Peyer's patch (tissue), 4 donors: ENCODE results near the gene ZSCAN5A. TPM values are rescaled to one million over a fixed set of nuclear protein-coding genes. Genes with fewer than 3 reads are reported as not detected.
A peak's percentile ranks its signal among the peaks of the same experiment; 100 is the strongest.
"Not testable (repeated sequence)": the region's sequence is repeated elsewhere in the genome, so short reads cannot be mapped to it uniquely, and the experiment has no call there.

Source experiments
- DNase-seq, 3 donors: peaks; one replicate each; pipeline ENCODE4 v3.0.0-alpha.2; 2017 to 2019
- H3K27ac ChIP-seq, 4 donors: fragments of 200-600 bp; sonication (generic); one replicate each; pipeline ENCODE4 v1.5.1; 2016 to 2019
- H3K27me3 ChIP-seq, 2 donors: fragments of 200-600 bp; sonication (generic); one replicate each; pipeline ENCODE4 v1.5.1; 2019
- H3K36me3 ChIP-seq, 3 donors: fragments of 200-600 bp; sonication (generic); one replicate each; pipeline ENCODE4 v1.5.1; 2016 to 2019
- H3K4me1 ChIP-seq, 4 donors: fragments of 200-600 bp; sonication (generic); one replicate each; pipeline ENCODE4 v1.5.1; 2016 to 2019
- H3K4me3 ChIP-seq, 4 donors: fragments of 200-600 bp; sonication (generic); 1 replicate in 3 of 4; 2 replicates in 1 of 4; pipeline ENCODE4 v1.5.1; 2016 to 2019; ENCODE audit warnings: mild to moderate bottlenecking in 1 of 4
- H3K9me3 ChIP-seq, 4 donors: fragments of 200-600 bp; sonication (generic); one replicate each; pipeline ENCODE4 v1.5.1; 2016 to 2019; ENCODE audit warnings: mild to moderate bottlenecking in 1 of 4
- CTCF ChIP-seq, 6 experiments: fragments of 450-650 bp in 4 of 6; fragments of 200-600 bp in 2 of 6; sonication (generic) in 1 of 6; IDR thresholded peaks; one replicate each; pipeline ENCODE4 v1.5.1; 2017 to 2019; ENCODE audit warnings: antibody characterized with exemption in 6 of 6, mild to moderate bottlenecking in 3 of 6, moderate library complexity in 1 of 6
- POLR2A ChIP-seq, 2 donors: fragments of 450-650 bp; IDR thresholded peaks; one replicate each; pipeline ENCODE4 v1.5.1; 2017; ENCODE audit warnings: antibody characterized with exemption in 2 of 2, mild to moderate bottlenecking in 2 of 2, moderate library complexity in 2 of 2
- total RNA-seq, 4 donors: library from RNA; depleted of rRNA; stranded (reverse); fragments of >200 nt; gene quantifications; one replicate each; pipeline ENCODE4 v1.1.0, GENCODE V29; 2016

The ZSCAN5A gene
- total RNA-seq, 4 donors from 2014 or later: 14.9 to 19.0 (median 15.3) TPM

GRCh38 chr19:56312787-56313657 lies 1.6 kb downstream of the ZSCAN5A start:
- Histone ChIP-seq H3K4me1 (peaks cover 0 to 12% (median 0%) of the 10 kb centered on the region in 4 donors), H3K27ac (no peak overlapping the region), H3K36me3 (peaks cover 0 to 6% (median 0%) of the 10 kb centered on the region in 3 donors), H3K4me3 (no peak overlapping the region), H3K9me3 (no peaks in the 10 kb centered on the region), H3K27me3 (no peaks in the 10 kb centered on the region)
- no peak for TF ChIP-seq CTCF (IDR thresholded peaks at IDR 0.05)
- no peak for TF ChIP-seq POLR2A (IDR thresholded peaks at IDR 0.05)
- no peak for DNase-seq

GRCh38 chr19:56312342-56312741 lies 2.3 kb downstream of the ZSCAN5A start:
- H3K4me3 ChIP-seq: no peak overlapping the region
- no peak for DNase-seq
- peaks cover 0 to 6% (median 0%) of the 10 kb centered on the region in 3 donors for H3K36me3 ChIP-seq
- H3K27me3 ChIP-seq: no peaks in the 10 kb centered on the region
- H3K27ac ChIP-seq: no peak overlapping the region
- TF ChIP-seq POLR2A (IDR thresholded peaks at IDR 0.05) (no peak), CTCF (IDR thresholded peaks at IDR 0.05) (no peak)
- H3K4me1 ChIP-seq: peaks cover 0 to 12% (median 0%) of the 10 kb centered on the region in 4 donors
- no peaks in the 10 kb centered on the region for H3K9me3 ChIP-seq

- Histone ChIP-seq H3K27me3 (no peaks in the 10 kb centered on the region), H3K4me1 (peaks cover 0 to 6% (median 0%) of the 10 kb centered on the region in 4 donors), H3K27ac (no peak overlapping the region), H3K36me3 (peaks cover 0 to 8% (median 0%) of the 10 kb centered on the region in 3 donors), H3K9me3 (no peaks in the 10 kb centered on the region), H3K4me3 (no peak overlapping the region)
- TF ChIP-seq CTCF (IDR thresholded peaks at IDR 0.05) (no peak), POLR2A (IDR thresholded peaks at IDR 0.05) (no peak)
- no peak for DNase-seq
Observed at GRCh38 chr19:56310462-56310861, 4.2 kb downstream of the ZSCAN5A start.

- Histone ChIP-seq H3K4me3 (no peak overlapping the region), H3K36me3 (peaks cover 0 to 13% (median 0%) of the 10 kb centered on the region in 3 donors), H3K9me3 (no peaks in the 10 kb centered on the region), H3K27ac (no peak overlapping the region), H3K4me1 (peaks cover 0 to 4% (median 0%) of the 10 kb centered on the region in 4 donors), H3K27me3 (no peaks in the 10 kb centered on the region)
- TF ChIP-seq POLR2A (IDR thresholded peaks at IDR 0.05) (no peak), CTCF (IDR thresholded peaks at IDR 0.05) (peak; percentile 23 to 63 (median 49))
- DNase-seq: peak; percentile 32 to 63 (median 58)
Observed at GRCh38 chr19:56309511-56310185, 5.0 kb downstream of the ZSCAN5A start.

GRCh38 chr19:56308792-56309191 lies 5.8 kb downstream of the ZSCAN5A start:
- no peak for TF ChIP-seq CTCF (IDR thresholded peaks at IDR 0.05)
- no peak for TF ChIP-seq POLR2A (IDR thresholded peaks at IDR 0.05)

GRCh38 chr19:56307062-56307461 lies 7.6 kb downstream of the ZSCAN5A start:
- DNase-seq, H3K27me3 ChIP-seq, H3K4me3 ChIP-seq, H3K9me3 ChIP-seq, H3K4me1 ChIP-seq: not testable (repeated sequence)
- Histone ChIP-seq H3K27ac (peak overlapping the region in 1 of 4 donors; percentile 5), H3K36me3 (peaks cover 0 to 13% (median 0%) of the 10 kb centered on the region in 3 donors)

More at GRCh38 chr19:56308792-56309191, 5.8 kb downstream of the ZSCAN5A start:
- Histone ChIP-seq H3K4me1 (peaks cover 0 to 2% (median 0%) of the 10 kb centered on the region in 4 donors), H3K9me3 (no peaks in the 10 kb centered on the region), H3K4me3 (no peak overlapping the region), H3K27ac (no peak overlapping the region), H3K27me3 (no peaks in the 10 kb centered on the region), H3K36me3 (peaks cover 0 to 13% (median 0%) of the 10 kb centered on the region in 3 donors)
- no peak for DNase-seq
